ENCODE results near the gene EXOC4.

EXOC4 gene

DNA sequence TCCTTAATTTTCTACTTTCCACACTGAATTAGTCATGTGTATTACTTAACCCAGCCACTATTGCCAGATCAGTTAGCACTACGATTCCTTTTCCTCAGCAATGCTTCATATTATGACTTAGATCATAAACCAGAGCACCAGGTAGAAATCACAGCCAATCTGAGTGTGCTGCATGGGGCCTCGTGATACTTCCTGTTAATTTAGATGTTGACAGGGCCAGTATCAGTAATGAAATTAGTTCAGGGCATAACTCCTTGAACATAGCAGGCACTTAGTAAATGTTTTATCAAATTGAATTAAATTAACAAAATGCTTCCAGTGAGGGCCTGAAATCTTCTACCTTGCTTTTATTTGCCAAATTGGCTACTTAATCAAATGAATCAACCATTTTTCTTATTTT is 705.0 kb downstream of the EXOC4 start:
- no peak overlapping the region for H3K9ac ChIP-seq (ENCODE audit: low read depth, low read length, poor library complexity, severe bottlenecking)
- H3K4me3 ChIP-seq (ENCODE audit: low read length, poor library complexity, severe bottlenecking) = no peak overlapping the region
- no peak overlapping the region for H2AFZ ChIP-seq (ENCODE audit: low read length)
- H3K79me2 ChIP-seq (ENCODE audit: insufficient read depth, low read length) = no peaks in the 10 kb centered on the region
- no peaks in the 10 kb centered on the region for H3F3A ChIP-seq (ENCODE audit: low read depth)
- no peaks in the 10 kb centered on the region for H3K27me3 ChIP-seq (ENCODE audit: insufficient read depth, low read length, poor library complexity, severe bottlenecking)
- no peaks in the 10 kb centered on the region for H3K9me2 ChIP-seq (replicated peaks; ENCODE audit: low read depth, low read length)
- H3K4me2 ChIP-seq (ENCODE audit: low read depth, low read length, poor library complexity, severe bottlenecking) = no peak overlapping the region
- H3K9me3 ChIP-seq (ENCODE audit: insufficient read depth, low read depth, low read length) = peaks cover 6% of the 10 kb centered on the region; the same call in 1 of the 2 replicates
- no peaks in the 10 kb centered on the region for H3K36me3 ChIP-seq (ENCODE audit: insufficient read depth, low read length)
- no peaks in the 10 kb centered on the region for H4K20me1 ChIP-seq (ENCODE audit: insufficient read depth, low read length, poor library complexity, severe bottlenecking)
- H3K4me1 ChIP-seq (ENCODE audit: insufficient read depth, low read length, poor library complexity, severe bottlenecking) = peaks cover 19% of the 10 kb centered on the region
- no peak for TF ChIP-seq EZH2phosphoT487 (IDR thresholded peaks at IDR 0.05; ENCODE audit: borderline replicate concordance)
- TF ChIP-seq, protein P1, sequence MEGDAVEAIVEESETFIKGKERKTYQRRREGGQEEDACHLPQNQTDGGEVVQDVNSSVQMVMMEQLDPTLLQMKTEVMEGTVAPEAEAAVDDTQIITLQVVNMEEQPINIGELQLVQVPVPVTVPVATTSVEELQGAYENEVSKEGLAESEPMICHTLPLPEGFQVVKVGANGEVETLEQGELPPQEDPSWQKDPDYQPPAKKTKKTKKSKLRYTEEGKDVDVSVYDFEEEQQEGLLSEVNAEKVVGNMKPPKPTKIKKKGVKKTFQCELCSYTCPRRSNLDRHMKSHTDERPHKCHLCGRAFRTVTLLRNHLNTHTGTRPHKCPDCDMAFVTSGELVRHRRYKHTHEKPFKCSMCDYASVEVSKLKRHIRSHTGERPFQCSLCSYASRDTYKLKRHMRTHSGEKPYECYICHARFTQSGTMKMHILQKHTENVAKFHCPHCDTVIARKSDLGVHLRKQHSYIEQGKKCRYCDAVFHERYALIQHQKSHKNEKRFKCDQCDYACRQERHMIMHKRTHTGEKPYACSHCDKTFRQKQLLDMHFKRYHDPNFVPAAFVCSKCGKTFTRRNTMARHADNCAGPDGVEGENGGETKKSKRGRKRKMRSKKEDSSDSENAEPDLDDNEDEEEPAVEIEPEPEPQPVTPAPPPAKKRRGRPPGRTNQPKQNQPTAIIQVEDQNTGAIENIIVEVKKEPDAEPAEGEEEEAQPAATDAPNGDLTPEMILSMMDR (conservative IDR thresholded peaks at IDR 0.05; ENCODE audit: low read length) = no peak

DNA sequence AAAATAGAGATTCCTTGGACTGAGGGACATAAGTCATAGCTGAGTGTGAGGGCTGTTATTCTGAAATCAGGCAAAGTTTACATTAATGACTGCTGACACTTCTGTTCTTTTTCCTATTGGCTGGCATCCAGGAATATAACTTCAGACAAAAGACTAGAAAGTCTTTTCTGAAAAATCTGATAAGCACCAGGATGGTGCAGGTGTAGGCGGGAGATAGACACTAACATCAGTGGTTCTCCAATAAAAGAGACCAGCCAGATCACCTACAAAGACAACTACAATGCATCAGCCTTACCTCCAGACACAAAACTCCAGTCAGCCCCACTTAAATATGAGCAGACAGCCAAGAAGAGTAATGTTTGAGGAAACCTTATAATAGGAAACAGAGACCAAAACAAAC is 705.9 kb downstream of the EXOC4 start:
- no peak overlapping the region for H3K4me2 ChIP-seq (ENCODE audit: low read depth, low read length, poor library complexity, severe bottlenecking)
- TF ChIP-seq EZH2phosphoT487 (IDR thresholded peaks at IDR 0.05; ENCODE audit: borderline replicate concordance) = no peak
- TF ChIP-seq, protein P1 (conservative IDR thresholded peaks at IDR 0.05; ENCODE audit: low read length) = no peak
- no peaks in the 10 kb centered on the region for H4K20me1 ChIP-seq (ENCODE audit: insufficient read depth, low read length, poor library complexity, severe bottlenecking)
- peaks cover 19% of the 10 kb centered on the region for H3K4me1 ChIP-seq (ENCODE audit: insufficient read depth, low read length, poor library complexity, severe bottlenecking)
- H3K9me2 ChIP-seq (replicated peaks; ENCODE audit: low read depth, low read length) = no peaks in the 10 kb centered on the region
- no peaks in the 10 kb centered on the region for H3K36me3 ChIP-seq (ENCODE audit: insufficient read depth, low read length)
- peaks cover 6% of the 10 kb centered on the region; the same call in 1 of the 2 replicates for H3K9me3 ChIP-seq (ENCODE audit: insufficient read depth, low read depth, low read length)
- H3K27me3 ChIP-seq (ENCODE audit: insufficient read depth, low read length, poor library complexity, severe bottlenecking) = no peaks in the 10 kb centered on the region
- H3K9ac ChIP-seq (ENCODE audit: low read depth, low read length, poor library complexity, severe bottlenecking) = no peak overlapping the region
- no peak overlapping the region for H2AFZ ChIP-seq (ENCODE audit: low read length)
- no peaks in the 10 kb centered on the region for H3K79me2 ChIP-seq (ENCODE audit: insufficient read depth, low read length)
- no peaks in the 10 kb centered on the region for H3F3A ChIP-seq (ENCODE audit: low read depth)
- no peak overlapping the region for H3K4me3 ChIP-seq (ENCODE audit: low read length, poor library complexity, severe bottlenecking)

DNA sequence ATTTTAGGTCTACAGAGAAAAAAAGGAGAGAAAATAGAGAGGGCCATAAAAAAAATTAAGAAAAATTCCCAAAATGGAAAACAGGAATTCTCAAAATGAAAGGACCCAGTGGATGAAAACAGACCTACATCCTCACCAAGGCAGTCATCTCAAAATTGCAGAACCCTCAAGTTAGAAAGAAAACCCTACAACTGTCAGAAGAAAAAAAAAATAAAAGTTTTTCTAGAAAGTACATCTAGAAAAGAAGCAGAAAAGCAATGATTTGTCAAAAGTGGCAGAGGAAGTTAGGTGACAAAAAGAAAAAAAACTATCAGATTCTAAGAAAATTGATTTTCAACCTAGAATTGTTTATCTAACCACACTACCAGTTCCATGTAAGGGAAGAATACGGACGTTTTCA is 706.6 kb downstream of the EXOC4 start:
- Histone ChIP-seq H3K4me1 (ENCODE audit: insufficient read depth, low read length, poor library complexity, severe bottlenecking) (peaks cover 19% of the 10 kb centered on the region), H4K20me1 (ENCODE audit: insufficient read depth, low read length, poor library complexity, severe bottlenecking) (no peaks in the 10 kb centered on the region), H3K4me3 (ENCODE audit: low read length, poor library complexity, severe bottlenecking) (no peak overlapping the region), H3K79me2 (ENCODE audit: insufficient read depth, low read length) (no peaks in the 10 kb centered on the region), H3K27me3 (ENCODE audit: insufficient read depth, low read length, poor library complexity, severe bottlenecking) (no peaks in the 10 kb centered on the region), H3F3A (ENCODE audit: low read depth) (no peaks in the 10 kb centered on the region), H3K9me2 (replicated peaks; ENCODE audit: low read depth, low read length) (no peaks in the 10 kb centered on the region), H3K9ac (ENCODE audit: low read depth, low read length, poor library complexity, severe bottlenecking) (no peak overlapping the region), H2AFZ (ENCODE audit: low read length) (no peak overlapping the region), H3K4me2 (ENCODE audit: low read depth, low read length, poor library complexity, severe bottlenecking) (no peak overlapping the region), H3K36me3 (ENCODE audit: insufficient read depth, low read length) (no peaks in the 10 kb centered on the region), H3K9me3 (ENCODE audit: insufficient read depth, low read depth, low read length) (peaks cover 6% of the 10 kb centered on the region; the same call in 1 of the 2 replicates)
- TF ChIP-seq, protein P1 (conservative IDR thresholded peaks at IDR 0.05; ENCODE audit: low read length) = no peak
- TF ChIP-seq EZH2phosphoT487 (IDR thresholded peaks at IDR 0.05; ENCODE audit: borderline replicate concordance) = no peak
